Stimulated activated CD4-positive, alpha-beta T cell treated with anti-CD3 and anti-CD28 coated beads, Interleukin-2, amount 100 ng/mL, for 4 hours (primary cell): ENCODE measurements around the gene CCDC106.

Experiments used
- DNase-seq: peaks from one replicate; pipeline ENCODE4 v3.0.0-alpha.2; 2020; ENCODE audit warnings: low read depth

CCDC106 gene

GRCh38 chr19:55684946-55685681 is 37.1 kb downstream of the CCDC106 start:
- no peak for DNase-seq

- DNase-seq, result no peak
Measured at GRCh38 chr19:55685776-55686175, 37.8 kb downstream of the CCDC106 start.

GRCh38 chr19:55686311-55687050 is 38.5 kb downstream of the CCDC106 start:
- DNase-seq, result no peak

- DNase-seq, result no peak
Measured at GRCh38 chr19:55687281-55688201, 39.5 kb downstream of the CCDC106 start.

- no peak for DNase-seq
Measured at GRCh38 chr19:55688422-55689218, 40.6 kb downstream of the CCDC106 start.

GRCh38 chr19:55689411-55690108 is 41.5 kb downstream of the CCDC106 start:
- no peak for DNase-seq

GRCh38 chr19:55690109-55690768 is 42.2 kb downstream of the CCDC106 start:
- no peak for DNase-seq

GRCh38 chr19:55690769-55691545 is 42.9 kb downstream of the CCDC106 start:
- DNase-seq, result no peak

GRCh38 chr19:55691561-55692481 is 43.8 kb downstream of the CCDC106 start:
- DNase-seq, result no peak

GRCh38 chr19:55692681-55693081 is 44.7 kb downstream of the CCDC106 start:
- no peak for DNase-seq

GRCh38 chr19:55693336-55693974 is 45.4 kb downstream of the CCDC106 start:
- DNase-seq, result no peak

- DNase-seq, result no peak
Measured at GRCh38 chr19:55694241-55694655, 46.2 kb downstream of the CCDC106 start.

GRCh38 chr19:55694656-55695491 is 46.9 kb downstream of the CCDC106 start:
- DNase-seq, result no peak

GRCh38 chr19:55695511-55696290 is 47.7 kb downstream of the CCDC106 start:
- DNase-seq, result no peak

- DNase-seq, result no peak
Measured at GRCh38 chr19:55696301-55697068, 48.5 kb downstream of the CCDC106 start.

- DNase-seq, result no peak
Measured at GRCh38 chr19:55697069-55697440, 49.0 kb downstream of the CCDC106 start.
